GM18868 (cell line): ENCODE data around the gene C1QTNF6.

Experiments used
- ATAC-seq: cut with Tn5 transposase; IDR thresholded peaks from one replicate; pipeline ENCODE4 v1.9.1; 2021; ENCODE audit warnings: mild to moderate bottlenecking, moderate library complexity; ENCODE audit not compliant: unreplicated experiment

The C1QTNF6 gene

GRCh38 chr22:37193629-37194191, 5.7 kb upstream of the C1QTNF6 start:
- no peak for ATAC-seq

DNA sequence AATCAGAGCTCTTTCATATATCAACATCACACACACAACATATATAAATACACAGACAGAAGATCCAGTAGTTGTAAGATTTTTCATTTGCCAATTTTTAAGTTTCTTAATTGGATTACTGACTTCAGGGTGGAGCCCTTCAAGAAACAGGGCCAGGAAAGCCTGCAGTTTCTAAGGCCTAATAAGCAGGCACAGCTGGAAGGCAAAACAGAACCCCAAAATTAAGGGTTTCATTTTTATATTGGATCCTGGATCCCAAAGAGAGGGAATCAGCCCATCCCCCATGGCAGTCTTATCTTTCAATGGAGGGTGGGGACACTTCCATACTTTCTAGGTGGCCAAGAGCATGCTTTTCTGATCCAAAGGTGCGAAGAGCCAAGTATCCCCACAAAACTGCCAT, 4.7 kb upstream of the C1QTNF6 start:
- ATAC-seq, result no peak

DNA sequence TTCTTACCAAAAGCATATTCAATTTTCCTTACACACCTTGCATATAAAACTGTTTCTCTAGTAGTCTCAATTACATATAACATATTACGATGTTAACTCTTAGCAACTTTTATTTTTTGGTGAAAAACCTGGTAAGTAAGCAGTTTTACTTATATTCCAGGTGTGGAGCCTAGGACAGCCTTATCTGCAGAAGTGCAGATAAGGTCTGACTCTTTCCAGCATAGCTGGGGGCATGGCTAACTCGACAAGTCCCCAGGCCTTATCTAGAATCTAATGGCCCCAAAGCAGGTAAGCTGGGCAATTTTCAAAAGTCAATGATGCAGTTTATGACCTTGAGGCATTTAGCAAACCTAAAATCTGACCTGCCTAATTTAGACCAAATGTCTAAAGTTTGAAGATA, 4.2 kb upstream of the C1QTNF6 start:
- ATAC-seq, result no peak

DNA sequence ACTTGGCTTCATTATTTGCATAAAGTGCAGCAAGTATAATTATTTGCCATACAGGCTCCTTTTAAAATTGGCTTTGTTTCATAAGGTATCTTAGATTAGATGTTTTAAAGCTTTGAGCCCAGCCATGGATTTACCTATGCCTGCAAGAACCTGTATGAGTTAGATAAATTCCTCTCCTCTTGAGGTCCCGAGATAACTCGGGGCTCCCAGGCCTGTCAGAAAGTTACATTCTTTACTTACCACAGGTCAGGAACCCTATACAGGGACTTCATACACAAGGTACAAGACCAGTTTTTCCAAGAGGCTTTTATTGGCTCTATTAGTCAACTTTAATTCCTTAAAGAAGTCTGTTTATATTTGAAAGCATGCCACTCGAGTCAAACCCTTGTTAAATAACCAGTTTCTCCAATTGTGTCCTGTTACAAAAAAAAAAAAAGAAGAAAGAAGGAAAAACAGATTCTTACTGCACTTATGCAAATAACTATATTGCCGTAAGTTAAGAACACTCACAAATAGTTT, 2.3 kb upstream of the C1QTNF6 start:
- no peak for ATAC-seq

GRCh38 chr22:37188901-37189466, 937 bp upstream of the C1QTNF6 start:
- ATAC-seq, result no peak

GRCh38 chr22:37187552-37187890, 526 bp downstream of the C1QTNF6 start:
- ATAC-seq, result no peak

- ATAC-seq, result no peak
Observed at GRCh38 chr22:37186997-37187522, 987 bp downstream of the C1QTNF6 start.

GRCh38 chr22:37186228-37186996, 1.6 kb downstream of the C1QTNF6 start:
- ATAC-seq, result no peak

GRCh38 chr22:37185646-37186227, 2.3 kb downstream of the C1QTNF6 start:
- no peak for ATAC-seq

DNA sequence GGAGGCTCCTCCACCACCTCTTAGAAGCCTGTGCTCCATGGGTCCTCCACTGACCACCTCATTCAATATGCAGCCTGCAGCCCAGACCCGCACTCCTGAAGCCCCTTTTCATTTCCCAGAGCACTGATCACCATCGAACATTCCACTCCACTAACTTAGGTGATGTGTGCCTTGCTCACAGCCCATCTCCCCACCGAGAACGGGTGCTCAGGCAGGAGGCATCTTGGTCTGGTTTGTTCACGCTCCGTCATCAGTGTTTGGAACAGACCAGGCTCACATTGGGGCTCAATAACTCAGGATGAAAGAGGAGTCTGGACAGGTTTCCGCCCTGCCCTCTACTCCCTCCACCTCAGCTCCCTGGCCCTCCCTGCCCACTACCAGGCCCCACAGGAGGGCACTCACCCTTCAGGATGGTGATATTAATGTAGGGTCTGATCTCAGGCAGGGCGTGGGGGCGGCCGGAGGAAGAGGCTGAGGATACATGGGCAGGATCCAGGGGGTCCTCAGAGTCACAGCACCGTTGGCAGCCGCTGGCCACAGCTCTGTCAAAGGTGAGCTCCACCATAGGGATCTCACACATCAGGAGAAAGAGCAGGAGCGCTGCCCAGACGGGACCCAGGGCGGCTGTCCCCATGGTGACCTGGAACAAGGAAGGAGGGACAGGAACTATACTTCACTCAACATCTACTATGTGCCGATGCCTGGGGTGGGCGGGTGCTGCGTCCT, 3.1 kb downstream of the C1QTNF6 start:
- no peak for ATAC-seq

DNA sequence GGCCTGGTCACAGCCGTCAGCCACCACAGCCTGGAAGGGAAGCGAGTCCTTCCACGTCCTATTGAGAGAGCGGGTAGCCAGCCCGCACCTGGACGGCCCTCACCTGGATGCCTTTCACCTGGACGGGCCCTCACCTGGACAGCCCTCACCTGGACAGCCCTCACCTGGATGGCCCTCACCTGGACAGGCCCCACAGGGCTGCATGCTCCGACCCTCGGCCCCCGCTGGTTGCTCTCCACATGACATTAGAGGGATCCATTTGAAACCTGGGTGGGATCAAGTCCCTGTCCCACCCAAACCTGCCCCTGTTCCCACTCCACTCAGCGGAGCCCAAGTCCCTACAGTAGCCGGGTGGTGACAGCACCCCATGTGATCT, 3.7 kb downstream of the C1QTNF6 start:
- no peak for ATAC-seq

GRCh38 chr22:37183432-37184379, 4.3 kb downstream of the C1QTNF6 start:
- ATAC-seq, result no peak

DNA sequence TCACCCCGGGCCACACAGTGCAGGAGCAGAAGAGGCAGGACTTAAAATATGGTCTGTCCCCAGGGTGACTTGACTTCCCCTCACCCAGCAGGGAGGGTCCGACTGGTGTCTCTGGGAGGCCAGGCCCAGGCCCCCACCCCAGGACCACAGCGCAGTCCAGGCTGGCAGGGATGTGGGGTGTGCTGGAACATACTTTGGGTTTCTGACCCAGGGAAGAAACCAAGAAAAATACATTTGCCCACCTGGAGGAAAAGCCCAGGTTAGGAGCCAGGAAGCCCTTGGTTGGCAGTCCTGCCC, 5.2 kb downstream of the C1QTNF6 start:
- no peak for ATAC-seq

- no peak for ATAC-seq
Observed at GRCh38 chr22:37182101-37182948, 5.7 kb downstream of the C1QTNF6 start.

- ATAC-seq, result no peak
Observed at GRCh38 chr22:37181681-37182080, 6.4 kb downstream of the C1QTNF6 start.

GRCh38 chr22:37180531-37181231, 7.4 kb downstream of the C1QTNF6 start:
- no peak for ATAC-seq

GRCh38 chr22:37179622-37180420, 8.2 kb downstream of the C1QTNF6 start:
- ATAC-seq, result no peak

DNA sequence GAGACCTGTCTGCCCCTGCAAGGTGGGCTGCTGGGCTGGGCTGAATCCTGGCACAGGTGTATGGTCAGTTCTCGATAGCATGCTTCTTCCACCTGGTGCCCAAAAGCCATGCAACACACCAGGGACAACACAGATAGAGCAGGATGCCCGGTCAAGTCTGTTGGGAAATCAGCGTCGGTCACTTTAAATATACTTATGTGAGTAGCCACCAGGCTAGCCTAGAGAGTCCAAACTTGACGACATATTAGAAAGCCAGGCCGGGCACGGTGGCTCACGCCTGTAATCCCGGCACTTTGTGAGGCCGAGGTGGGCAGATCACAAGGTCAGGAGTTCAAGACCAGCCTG, 8.9 kb downstream of the C1QTNF6 start:
- no peak for ATAC-seq
